ENCODE data around the gene PLS3.

PLS3 gene

DNA sequence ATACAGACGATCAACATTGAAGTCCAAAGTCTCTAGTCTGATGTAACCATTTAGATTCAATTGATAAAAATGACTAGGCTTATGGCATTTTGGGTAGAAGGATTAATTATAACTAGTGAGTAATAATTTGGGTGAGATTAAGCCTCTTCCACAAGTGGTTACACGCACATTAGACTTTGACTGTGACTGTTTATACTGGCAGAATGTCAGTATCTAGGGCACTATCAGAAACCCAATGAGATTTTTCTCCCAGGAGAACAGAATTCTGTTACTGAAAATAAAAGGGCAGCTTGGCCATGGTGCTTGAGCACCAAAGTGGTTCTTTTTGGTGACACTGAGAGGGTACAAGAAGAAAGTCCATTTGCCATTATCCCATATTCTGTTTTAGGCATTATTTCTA lies 3.3 kb downstream of the PLS3 start:
- H3K27ac ChIP-seq (ENCODE audit: low read depth, low read length, severe bottlenecking) = no peak overlapping the region
- H3K4me3 ChIP-seq (ENCODE audit: extremely low read depth, insufficient read depth, low read length, poor library complexity, severe bottlenecking) = no peak overlapping the region
- H3K4me1 ChIP-seq (ENCODE audit: control insufficient read depth, insufficient read depth, low read length, poor library complexity, severe bottlenecking) = peaks cover 3% of the 10 kb centered on the region
- WGBS, 2 experiments (ENCODE audit: insufficient coverage in 2 of 2) = no CpG with 5 or more reads among the region's 2 CpGs
- no peaks in the 10 kb centered on the region for H3K36me3 ChIP-seq (ENCODE audit: control insufficient read depth, insufficient read depth, low read length)
- no peaks in the 10 kb centered on the region for H3K9me3 ChIP-seq (ENCODE audit: control insufficient read depth, low read length)

DNA sequence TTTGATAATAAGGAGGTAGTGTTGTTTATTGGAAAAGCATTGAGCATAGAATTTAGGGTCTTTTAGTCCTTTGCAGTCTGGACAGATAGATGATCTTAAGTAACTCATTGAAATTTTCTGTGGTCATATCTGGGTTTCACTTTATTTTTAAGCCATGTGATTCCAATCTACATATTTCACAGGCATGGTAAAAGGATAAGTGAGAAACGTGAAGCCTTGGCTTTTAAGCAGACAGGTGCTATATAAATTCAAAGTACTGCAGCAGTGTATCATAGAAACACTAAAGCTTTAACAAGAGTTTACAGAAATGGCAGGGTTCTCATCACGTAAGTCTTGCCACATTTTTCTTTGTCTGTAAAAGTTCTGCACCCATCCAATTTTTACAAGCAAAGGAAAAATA lies 4.9 kb downstream of the PLS3 start:
- H3K9me3 ChIP-seq (ENCODE audit: control insufficient read depth, low read length) = no peaks in the 10 kb centered on the region
- no peaks in the 10 kb centered on the region for H3K36me3 ChIP-seq (ENCODE audit: control insufficient read depth, insufficient read depth, low read length)
- peaks cover 3% of the 10 kb centered on the region for H3K4me1 ChIP-seq (ENCODE audit: control insufficient read depth, insufficient read depth, low read length, poor library complexity, severe bottlenecking)
- H3K4me3 ChIP-seq (ENCODE audit: extremely low read depth, insufficient read depth, low read length, poor library complexity, severe bottlenecking) = no peak overlapping the region
- no peak overlapping the region for H3K27ac ChIP-seq (ENCODE audit: low read depth, low read length, severe bottlenecking)
- no CpG with 5 or more reads among the region's 2 CpGs for WGBS, 2 experiments (ENCODE audit: insufficient coverage in 2 of 2)

DNA sequence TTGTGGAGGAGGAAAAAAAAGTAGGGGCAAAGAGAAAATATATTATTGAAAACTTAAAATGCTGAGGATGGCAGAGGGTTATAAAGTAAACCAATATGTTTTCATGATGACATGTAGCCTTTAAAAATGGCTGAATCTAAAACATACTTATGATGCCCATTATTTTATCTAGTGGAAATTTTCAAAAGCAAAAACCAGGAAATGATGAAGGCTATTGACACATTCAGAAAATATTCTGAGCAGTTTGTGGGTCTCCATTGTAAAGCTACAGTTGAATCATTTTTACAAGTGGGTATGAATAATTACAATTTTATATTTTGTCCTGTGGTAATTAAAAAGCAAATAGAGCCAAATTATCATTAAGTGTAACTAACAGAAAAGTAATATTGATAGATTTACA lies 10.7 kb downstream of the PLS3 start:
- Histone ChIP-seq H3K9me3 (ENCODE audit: control insufficient read depth, low read length) (no peaks in the 10 kb centered on the region), H3K27ac (ENCODE audit: low read depth, low read length, severe bottlenecking) (no peak overlapping the region), H3K4me1 (ENCODE audit: control insufficient read depth, insufficient read depth, low read length, poor library complexity, severe bottlenecking) (no peaks in the 10 kb centered on the region), H3K36me3 (ENCODE audit: control insufficient read depth, insufficient read depth, low read length) (peaks cover 11% of the 10 kb centered on the region), H3K4me3 (ENCODE audit: extremely low read depth, insufficient read depth, low read length, poor library complexity, severe bottlenecking) (no peak overlapping the region)

DNA sequence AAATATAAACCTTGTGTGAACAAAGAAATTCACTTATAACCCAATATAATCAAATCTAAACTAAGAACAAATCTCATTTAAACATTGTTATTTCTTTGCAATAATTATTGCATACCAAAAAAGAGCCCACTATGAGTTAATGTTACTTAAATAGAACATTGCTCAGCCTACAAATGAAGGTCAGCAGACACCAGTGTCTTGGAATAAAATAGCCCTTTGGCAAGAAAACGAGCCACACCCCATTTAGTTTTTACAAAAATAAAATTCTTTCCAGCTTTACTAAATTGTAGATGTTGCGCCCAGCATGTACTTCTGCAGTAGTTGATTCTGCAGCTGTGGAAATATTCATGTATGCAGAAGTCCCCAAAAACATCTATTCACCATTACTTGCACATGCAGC lies 12.2 kb downstream of the PLS3 start:
- H3K9me3 ChIP-seq (ENCODE audit: control insufficient read depth, low read length) = no peaks in the 10 kb centered on the region
- WGBS, 2 experiments (ENCODE audit: insufficient coverage in 2 of 2) = 100% methylated on average over 1 of the region's 2 CpGs; no CpG with 5 or more reads in 1 of the 2 experiments
- no peak overlapping the region for H3K27ac ChIP-seq (ENCODE audit: low read depth, low read length, severe bottlenecking)
- no peaks in the 10 kb centered on the region for H3K4me1 ChIP-seq (ENCODE audit: control insufficient read depth, insufficient read depth, low read length, poor library complexity, severe bottlenecking)
- H3K36me3 ChIP-seq (ENCODE audit: control insufficient read depth, insufficient read depth, low read length) = peaks cover 21% of the 10 kb centered on the region
- no peak overlapping the region for H3K4me3 ChIP-seq (ENCODE audit: extremely low read depth, insufficient read depth, low read length, poor library complexity, severe bottlenecking)

DNA sequence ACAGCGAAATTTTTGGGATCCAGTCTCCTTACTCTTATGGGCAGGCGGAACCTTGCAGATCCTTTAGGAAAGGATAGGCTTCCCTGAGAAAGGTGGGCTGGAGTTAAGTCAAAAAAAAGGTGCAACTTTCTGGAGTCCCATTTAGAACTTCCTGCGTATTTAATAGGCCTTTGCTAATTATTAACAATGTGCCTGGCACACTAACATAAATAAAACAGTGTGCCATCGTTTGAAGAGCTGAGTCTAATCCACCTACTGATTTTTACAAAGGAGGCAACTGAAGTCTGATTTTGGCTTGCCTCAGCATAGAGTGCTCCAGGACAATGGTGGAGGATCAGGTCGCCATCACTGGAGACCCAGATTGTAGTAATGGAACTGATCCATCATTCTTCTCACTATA lies 15.7 kb downstream of the PLS3 start:
- no peaks in the 10 kb centered on the region for H3K9me3 ChIP-seq (ENCODE audit: control insufficient read depth, low read length)
- no CpG with 5 or more reads among the region's 5 CpGs for WGBS, 2 experiments (ENCODE audit: insufficient coverage in 2 of 2)
- H3K27ac ChIP-seq (ENCODE audit: low read depth, low read length, severe bottlenecking) = no peak overlapping the region
- peaks cover 24% of the 10 kb centered on the region for H3K36me3 ChIP-seq (ENCODE audit: control insufficient read depth, insufficient read depth, low read length)
- H3K4me1 ChIP-seq (ENCODE audit: control insufficient read depth, insufficient read depth, low read length, poor library complexity, severe bottlenecking) = peaks cover 4% of the 10 kb centered on the region
- H3K4me3 ChIP-seq (ENCODE audit: extremely low read depth, insufficient read depth, low read length, poor library complexity, severe bottlenecking) = no peak overlapping the region

DNA sequence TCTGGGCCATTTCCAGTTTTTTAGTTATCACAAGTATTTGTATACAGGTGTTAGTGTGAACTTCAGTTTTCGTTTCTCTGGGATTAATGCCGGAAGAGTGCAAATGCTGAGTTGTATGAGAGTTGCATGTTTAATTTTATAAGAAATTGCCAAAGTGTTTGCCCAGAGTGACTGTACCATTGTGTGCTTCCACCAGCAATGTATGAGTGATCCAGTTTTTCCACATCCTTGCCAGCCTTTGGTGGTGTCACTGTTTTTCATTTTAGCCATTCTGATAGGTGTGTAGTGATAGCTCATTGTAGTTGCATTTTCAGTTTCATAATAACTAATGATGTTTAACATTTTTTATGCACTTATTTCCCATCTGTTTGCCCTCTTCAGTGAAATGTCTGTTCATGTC lies 18.4 kb downstream of the PLS3 start:
- WGBS, 2 experiments (ENCODE audit: insufficient coverage in 2 of 2) = no CpG with 5 or more reads among the region's 2 CpGs
- Histone ChIP-seq H3K9me3 (ENCODE audit: control insufficient read depth, low read length) (no peaks in the 10 kb centered on the region), H3K36me3 (ENCODE audit: control insufficient read depth, insufficient read depth, low read length) (peaks cover 19% of the 10 kb centered on the region), H3K4me1 (ENCODE audit: control insufficient read depth, insufficient read depth, low read length, poor library complexity, severe bottlenecking) (peaks cover 27% of the 10 kb centered on the region), H3K4me3 (ENCODE audit: extremely low read depth, insufficient read depth, low read length, poor library complexity, severe bottlenecking) (no peak overlapping the region), H3K27ac (ENCODE audit: low read depth, low read length, severe bottlenecking) (no peak overlapping the region)

DNA sequence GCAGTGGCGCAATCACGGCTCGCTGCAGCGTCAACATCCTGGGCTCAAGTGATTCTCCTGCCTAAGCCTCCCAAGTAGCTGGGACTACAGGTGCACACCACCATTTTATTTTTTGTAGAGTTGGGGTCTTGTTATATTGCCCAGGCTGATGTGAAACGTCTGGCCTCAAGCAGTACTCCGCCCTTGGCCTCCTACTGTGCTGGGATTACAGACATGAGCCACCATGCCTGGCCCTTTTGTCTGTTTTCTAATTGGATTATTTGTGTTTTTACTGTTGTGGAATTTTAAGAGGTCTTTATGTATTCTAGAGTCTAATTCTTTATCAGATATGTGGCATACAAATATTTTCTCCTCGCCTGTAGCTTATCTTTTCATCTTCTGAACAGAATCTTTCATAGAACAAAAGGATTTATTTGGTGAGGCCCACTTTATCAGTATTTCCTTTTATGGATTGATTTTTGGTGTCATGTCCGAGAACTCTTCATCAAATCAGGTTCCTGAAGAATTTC lies 18.9 kb downstream of the PLS3 start:
- H3K36me3 ChIP-seq (ENCODE audit: control insufficient read depth, insufficient read depth, low read length) = peaks cover 19% of the 10 kb centered on the region
- H3K27ac ChIP-seq (ENCODE audit: low read depth, low read length, severe bottlenecking) = no peak overlapping the region
- WGBS, 2 experiments (ENCODE audit: insufficient coverage in 2 of 2) = 40% methylated on average over 1 of the region's 8 CpGs; no CpG with 5 or more reads in 1 of the 2 experiments
- H3K9me3 ChIP-seq (ENCODE audit: control insufficient read depth, low read length) = no peaks in the 10 kb centered on the region
- H3K4me1 ChIP-seq (ENCODE audit: control insufficient read depth, insufficient read depth, low read length, poor library complexity, severe bottlenecking) = peaks cover 32% of the 10 kb centered on the region
- H3K4me3 ChIP-seq (ENCODE audit: extremely low read depth, insufficient read depth, low read length, poor library complexity, severe bottlenecking) = no peak overlapping the region

DNA sequence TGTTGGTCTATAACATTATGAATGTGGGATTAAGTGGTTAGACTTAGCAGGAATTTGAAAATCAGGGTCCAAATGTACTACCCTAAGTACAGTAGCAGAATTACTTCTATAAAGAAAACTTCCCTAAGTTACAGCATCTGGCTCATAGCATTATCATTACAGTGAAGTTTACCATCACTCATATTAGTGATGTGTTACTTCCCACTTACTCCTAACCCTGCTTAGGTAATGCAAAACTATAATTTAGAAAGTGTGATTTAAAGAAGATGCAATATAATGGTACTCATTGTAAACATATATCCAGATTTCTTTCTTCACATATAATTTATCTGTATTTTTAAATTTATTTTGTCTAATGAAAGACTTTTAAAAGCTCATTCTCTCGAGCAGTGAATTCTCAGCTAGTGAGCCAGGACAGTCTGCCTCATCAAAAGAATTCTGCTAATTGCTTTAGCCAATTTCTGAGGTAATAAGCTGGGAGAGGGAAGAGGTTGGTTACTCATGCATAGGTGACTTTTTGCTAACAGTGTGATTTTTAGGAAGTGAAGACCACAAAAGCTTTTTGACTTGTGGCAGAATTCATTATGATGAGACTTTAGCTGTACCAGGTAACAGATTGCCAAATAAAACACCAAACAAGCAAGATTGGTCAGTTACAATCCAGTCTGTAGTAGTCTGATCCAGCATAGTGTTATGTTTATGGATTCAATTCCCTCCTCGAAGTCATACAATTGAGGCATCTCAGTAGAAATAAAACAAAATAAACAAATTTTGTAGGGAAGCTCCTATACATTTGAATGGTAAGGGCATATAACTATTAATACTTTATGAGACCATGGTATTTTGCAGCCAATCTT lies 21.0 kb downstream of the PLS3 start:
- Histone ChIP-seq H3K9me3 (ENCODE audit: control insufficient read depth, low read length) (no peaks in the 10 kb centered on the region), H3K4me3 (ENCODE audit: extremely low read depth, insufficient read depth, low read length, poor library complexity, severe bottlenecking) (no peak overlapping the region), H3K27ac (ENCODE audit: low read depth, low read length, severe bottlenecking) (peak overlapping the region; percentile 57), H3K36me3 (ENCODE audit: control insufficient read depth, insufficient read depth, low read length) (peaks cover 12% of the 10 kb centered on the region), H3K4me1 (ENCODE audit: control insufficient read depth, insufficient read depth, low read length, poor library complexity, severe bottlenecking) (peaks cover 32% of the 10 kb centered on the region)
- no CpG with 5 or more reads among the region's 2 CpGs for WGBS, 2 experiments (ENCODE audit: insufficient coverage in 2 of 2)

DNA sequence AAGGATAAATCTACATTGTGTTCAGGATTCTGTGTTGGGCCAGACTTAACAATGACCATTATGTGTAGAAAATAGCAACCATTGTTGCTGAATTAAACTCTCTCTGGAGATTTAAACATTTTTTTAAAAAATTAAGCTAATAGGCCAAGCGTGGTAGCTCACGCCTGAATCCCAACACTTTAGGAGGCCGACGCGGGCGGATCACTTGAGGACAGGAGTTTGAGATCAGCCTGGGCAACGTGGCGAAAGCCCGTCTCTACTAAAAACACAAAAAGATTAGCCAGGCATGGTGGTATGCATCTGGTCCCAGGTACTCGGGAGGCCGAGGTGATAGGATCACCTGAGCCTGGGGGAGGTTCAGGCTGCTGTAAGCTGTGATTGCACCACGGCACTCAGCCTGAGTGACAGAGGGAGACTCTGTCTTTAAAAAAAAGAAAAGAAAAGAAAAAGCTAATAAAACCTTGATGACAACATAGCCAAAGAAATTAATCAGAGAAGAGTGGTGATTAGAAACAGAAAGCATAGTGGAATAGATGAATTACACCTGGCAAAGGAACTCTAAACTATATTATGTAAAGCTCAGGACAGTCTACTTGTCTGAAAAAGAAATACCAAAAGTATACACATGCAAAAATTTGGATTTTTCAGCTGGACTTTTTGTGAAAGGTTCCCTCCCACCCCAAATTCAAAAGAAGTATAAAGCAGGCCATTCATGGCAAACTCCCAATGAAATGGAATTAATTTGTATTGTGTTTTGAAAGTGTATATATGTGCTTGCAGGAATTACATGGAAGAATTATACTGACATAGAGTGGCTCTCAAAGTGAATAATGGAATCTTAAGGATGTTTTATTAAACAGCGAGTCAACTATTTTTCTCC lies 21.9 kb downstream of the PLS3 start:
- Histone ChIP-seq H3K36me3 (ENCODE audit: control insufficient read depth, insufficient read depth, low read length) (peaks cover 4% of the 10 kb centered on the region), H3K27ac (ENCODE audit: low read depth, low read length, severe bottlenecking) (peak overlapping the region; percentile 57), H3K4me3 (ENCODE audit: extremely low read depth, insufficient read depth, low read length, poor library complexity, severe bottlenecking) (no peak overlapping the region), H3K9me3 (ENCODE audit: control insufficient read depth, low read length) (no peaks in the 10 kb centered on the region), H3K4me1 (ENCODE audit: control insufficient read depth, insufficient read depth, low read length, poor library complexity, severe bottlenecking) (peaks cover 32% of the 10 kb centered on the region)
- 67% methylated on average over 7 of the region's 13 CpGs; no CpG with 5 or more reads in 1 of the 2 experiments for WGBS, 2 experiments (ENCODE audit: insufficient coverage in 2 of 2)

DNA sequence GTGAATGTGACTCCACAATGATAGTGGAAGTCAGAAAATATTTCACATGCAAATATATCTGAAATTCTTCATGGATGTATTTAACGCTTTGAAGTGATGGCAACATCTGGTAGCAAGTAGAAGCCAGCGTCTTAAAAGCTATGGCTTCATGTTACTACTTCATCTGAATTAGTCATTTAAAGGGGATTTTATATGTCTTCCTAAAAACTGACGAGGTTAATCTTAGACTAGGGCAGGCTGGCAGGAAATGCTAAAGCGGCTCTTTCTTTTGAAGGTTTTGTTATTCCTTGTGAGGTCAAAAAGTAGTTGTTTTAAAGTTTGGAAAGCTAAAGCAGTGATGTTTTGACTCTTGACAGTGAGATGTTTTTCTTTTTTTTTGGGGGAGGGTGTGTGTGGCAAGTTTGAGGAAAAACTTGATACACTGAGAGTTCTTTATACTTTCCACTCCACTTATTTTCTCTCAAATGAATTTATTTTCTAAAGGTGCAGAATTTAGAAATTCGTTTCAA lies 22.6 kb downstream of the PLS3 start:
- Histone ChIP-seq H3K36me3 (ENCODE audit: control insufficient read depth, insufficient read depth, low read length) (peaks cover 3% of the 10 kb centered on the region), H3K4me3 (ENCODE audit: extremely low read depth, insufficient read depth, low read length, poor library complexity, severe bottlenecking) (no peak overlapping the region), H3K4me1 (ENCODE audit: control insufficient read depth, insufficient read depth, low read length, poor library complexity, severe bottlenecking) (peaks cover 32% of the 10 kb centered on the region), H3K9me3 (ENCODE audit: control insufficient read depth, low read length) (no peaks in the 10 kb centered on the region), H3K27ac (ENCODE audit: low read depth, low read length, severe bottlenecking) (peak overlapping the region; percentile 23)
- no CpG with 5 or more reads among the region's 5 CpGs for WGBS, 2 experiments (ENCODE audit: insufficient coverage in 2 of 2)
